ENCODE measurements around the gene BUD31. TPM values are rescaled to one million over a fixed set of nuclear protein-coding genes. Genes with fewer than 3 reads are reported as not detected.

The BUD31 gene
- total and polyA plus RNA-seq, 2 of the 13 experiments (the other 11 are each of a cell fraction or from before 2014, with no cell fraction given): 35.1 to 79.1 TPM

DNA sequence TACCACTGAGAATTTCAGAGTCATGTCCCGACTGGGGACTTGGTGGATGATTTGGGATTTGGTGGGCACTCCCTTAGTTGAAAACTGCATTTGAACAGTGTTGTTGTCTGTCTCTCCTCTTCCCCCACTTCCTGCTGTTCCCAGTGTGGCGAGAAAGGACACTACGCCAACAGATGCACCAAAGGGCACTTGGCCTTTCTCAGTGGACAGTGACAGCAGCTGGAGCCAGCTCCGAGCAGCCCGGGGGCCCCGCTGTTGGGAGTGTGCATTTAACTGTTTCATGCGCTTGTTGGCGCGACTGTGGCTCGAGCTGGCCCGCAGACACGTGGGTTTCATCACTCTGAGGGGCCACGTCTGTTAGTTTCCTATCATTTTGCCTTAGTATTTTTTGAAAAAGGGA is 47.5 kb downstream of the BUD31 start:
- BruUV-seq (replicated peaks): no TSS peak
- peaks cover 41% of the 10 kb centered on the region for H4K20me1 ChIP-seq (ENCODE audit: insufficient read depth, low read length)
- in situ Hi-C loops (cut with HindIII; ENCODE audit: extremely low pct_ligation_motif_present, low pct_unique_long_range_greater_than_20kb): no loop called here
- no peak overlapping the region for H2AFZ ChIP-seq (ENCODE audit: low read length)
- 93% methylated on average over 13 of the region's 13 CpGs for WGBS (ENCODE audit: low lambda C conversion rate)
- no peaks in the 10 kb centered on the region for H3K27me3 ChIP-seq (ENCODE audit: control insufficient read depth in 1 of 2, insufficient read depth in 2 of 2, low read length in 2 of 2)
- TF ChIP-seq ZNF335 (CRISPR knock-in tag; IDR thresholded peaks at IDR 0.05) (no peak), TP53 (CRISPR knock-in tag; conservative IDR thresholded peaks at IDR 0.05) (no peak), AGO1 (IDR thresholded peaks at IDR 0.05; ENCODE audit: low read depth, low read length, poor library complexity, severe bottlenecking) (peak; percentile 57), AGO2 (optimal IDR thresholded peaks at IDR 0.05; ENCODE audit: low read depth, low read length) (peak; percentile 62), NFRKB (IDR thresholded peaks at IDR 0.05) (no peak), HDAC6 (IDR thresholded peaks at IDR 0.05; ENCODE audit: low read depth, low read length) (no peak), POLR2G (IDR thresholded peaks at IDR 0.05; ENCODE audit: low read depth, low read length) (peak; percentile 48; the same call in 1 of the 2 replicates), HES4 (CRISPR knock-in tag; IDR thresholded peaks at IDR 0.05; ENCODE audit: borderline replicate concordance) (no peak), POLR2A (IDR thresholded peaks at IDR 0.05; ENCODE audit: insufficient read depth in 1 of 2, low read depth in 2 of 2, low read length in 2 of 2) (peak in 1 of 2 experiments; percentile 23; a peak in 1 of 4 replicates)
- DNase-seq (ENCODE audit: low spot score): no peak
- no peak overlapping the region for H3K27ac ChIP-seq (ENCODE audit: extremely low read length, insufficient read depth, low read length)
- ChIA-PET POLR2A (interaction anchor here (3.8 kb wide), 1 partner anchor 9 kb away, joined by 16 read pairs; the partner anchor contains the start of gene ATP5MF), CTCF (ENCODE audit: low intra/inter-chr PET ratio, low total read pairs) (no interaction called here)
- H3K4me1 ChIP-seq (ENCODE audit: insufficient read depth, low read length): peaks cover 13% of the 10 kb centered on the region
- no peak for ATAC-seq
- H3K79me2 ChIP-seq (ENCODE audit: insufficient read depth, low read length): peaks cover 30% of the 10 kb centered on the region
- peaks cover 25 to 97% of the 10 kb centered on the region in 2 experiments for H3K36me3 ChIP-seq (replicated peaks in 1 of 2; ENCODE audit: control insufficient read depth in 1 of 2, insufficient read depth in 2 of 2, low read length in 2 of 2)
- no peaks in the 10 kb centered on the region for H3K9me3 ChIP-seq (ENCODE audit: low read length)
- no peak for FAIRE-seq
- no peak overlapping the region for H3K4me2 ChIP-seq (ENCODE audit: low read depth, low read length)
- intact Hi-C loops (cut with micrococcal nuclease; ENCODE audit: unreplicated experiment): no loop called here
- H3K9ac ChIP-seq (ENCODE audit: insufficient read depth, low read depth, low read length): no peak overlapping the region
- no peak overlapping the region for H3K4me3 ChIP-seq (replicated peaks in 1 of 3; ENCODE audit: insufficient read depth in 1 of 3, low read depth in 2 of 3, low read length in 3 of 3)

DNA sequence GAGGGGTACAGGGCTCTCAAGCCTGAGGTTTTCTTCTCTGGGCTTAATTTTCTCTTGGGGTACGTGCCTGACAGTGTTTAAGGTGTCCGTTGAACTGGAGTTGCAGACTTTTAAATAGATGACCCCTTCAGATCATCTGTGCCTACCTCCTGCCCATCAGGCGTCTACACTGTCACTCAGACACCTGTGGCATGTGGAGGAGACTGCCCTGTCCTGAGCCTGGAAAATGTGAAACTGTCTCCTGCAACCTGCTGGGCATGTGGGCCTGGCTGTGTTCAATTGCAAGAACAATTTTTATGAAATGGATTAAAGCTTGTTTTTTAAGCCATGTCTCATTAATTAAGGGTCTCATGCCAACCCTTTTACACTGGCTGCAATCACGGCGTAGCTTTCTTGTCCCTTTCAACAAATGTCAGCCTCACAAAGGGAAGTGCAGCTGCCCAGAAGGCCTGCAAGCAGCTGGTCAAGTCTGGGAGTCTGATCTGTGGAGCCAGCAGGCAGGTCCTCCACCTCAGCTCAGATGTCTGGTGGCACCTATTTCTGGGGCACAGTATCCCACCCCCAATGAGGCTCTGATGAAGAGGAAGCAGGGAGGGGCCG is 48.4 kb downstream of the BUD31 start:
- H3K36me3 ChIP-seq (replicated peaks in 1 of 2; ENCODE audit: control insufficient read depth in 1 of 2, insufficient read depth in 2 of 2, low read length in 2 of 2): peaks cover 22 to 90% of the 10 kb centered on the region in 2 experiments
- H3K9me3 ChIP-seq (ENCODE audit: low read length): no peaks in the 10 kb centered on the region
- H3K27me3 ChIP-seq (ENCODE audit: control insufficient read depth in 1 of 2, insufficient read depth in 2 of 2, low read length in 2 of 2): no peaks in the 10 kb centered on the region
- H3K4me1 ChIP-seq (ENCODE audit: insufficient read depth, low read length): peaks cover 19% of the 10 kb centered on the region
- no peak overlapping the region for H3K4me3 ChIP-seq (replicated peaks in 1 of 3; ENCODE audit: insufficient read depth in 1 of 3, low read depth in 2 of 3, low read length in 3 of 3)
- ATAC-seq: no peak
- H3K79me2 ChIP-seq (ENCODE audit: insufficient read depth, low read length): peaks cover 38% of the 10 kb centered on the region
- WGBS (ENCODE audit: low lambda C conversion rate): 94% methylated on average over 5 of the region's 6 CpGs
- no peak for FAIRE-seq
- no peak overlapping the region for H3K9ac ChIP-seq (ENCODE audit: insufficient read depth, low read depth, low read length)
- no peak overlapping the region for H3K4me2 ChIP-seq (ENCODE audit: low read depth, low read length)
- in situ Hi-C loops (cut with HindIII; ENCODE audit: extremely low pct_ligation_motif_present, low pct_unique_long_range_greater_than_20kb) (no loop called here), intact Hi-C loops (cut with micrococcal nuclease; ENCODE audit: unreplicated experiment) (no loop called here)
- H2AFZ ChIP-seq (ENCODE audit: low read length): no peak overlapping the region
- no peak overlapping the region for H3K27ac ChIP-seq (ENCODE audit: extremely low read length, insufficient read depth, low read length)
- ChIA-PET CTCF (ENCODE audit: low intra/inter-chr PET ratio, low total read pairs) (no interaction called here), POLR2A (interaction anchor here (3.8 kb wide), 1 partner anchor 8 kb away, joined by 16 read pairs; the partner anchor contains the start of gene ATP5MF)
- no peak for DNase-seq (ENCODE audit: low spot score)
- BruUV-seq (replicated peaks): no TSS peak
- peaks cover 45% of the 10 kb centered on the region for H4K20me1 ChIP-seq (ENCODE audit: insufficient read depth, low read length)
- TF ChIP-seq, protein P1, sequence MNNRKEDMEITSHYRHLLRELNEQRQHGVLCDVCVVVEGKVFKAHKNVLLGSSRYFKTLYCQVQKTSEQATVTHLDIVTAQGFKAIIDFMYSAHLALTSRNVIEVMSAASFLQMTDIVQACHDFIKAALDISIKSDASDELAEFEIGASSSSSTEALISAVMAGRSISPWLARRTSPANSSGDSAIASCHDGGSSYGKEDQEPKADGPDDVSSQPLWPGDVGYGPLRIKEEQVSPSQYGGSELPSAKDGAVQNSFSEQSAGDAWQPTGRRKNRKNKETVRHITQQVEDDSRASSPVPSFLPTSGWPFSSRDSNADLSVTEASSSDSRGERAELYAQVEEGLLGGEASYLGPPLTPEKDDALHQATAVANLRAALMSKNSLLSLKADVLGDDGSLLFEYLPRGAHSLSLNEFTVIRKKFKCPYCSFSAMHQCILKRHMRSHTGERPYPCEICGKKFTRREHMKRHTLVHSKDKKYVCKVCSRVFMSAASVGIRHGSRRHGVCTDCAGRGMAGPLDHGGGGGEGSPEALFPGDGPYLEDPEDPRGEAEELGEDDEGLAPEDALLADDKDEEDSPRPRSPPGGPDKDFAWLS (CRISPR knock-in tag; IDR thresholded peaks at IDR 0.05; ENCODE audit: borderline replicate concordance): no peak
- TF ChIP-seq MED13 (CRISPR knock-in tag; IDR thresholded peaks at IDR 0.05) (no peak), DNMT3B (CRISPR knock-in tag; conservative IDR thresholded peaks at IDR 0.05) (no peak), RBM39 (IDR thresholded peaks at IDR 0.05; ENCODE audit: low read depth, low read length, poor library complexity, severe bottlenecking) (peak; percentile 9), RBM22 (optimal IDR thresholded peaks at IDR 0.05; ENCODE audit: low read length) (no peak), ZNF382 (CRISPR knock-in tag; IDR thresholded peaks at IDR 0.05; ENCODE audit: borderline replicate concordance) (no peak), ARNT (IDR thresholded peaks at IDR 0.05) (no peak)

Data from HepG2 (cell line).